Gastroesophageal sphincter (tissue), 3 donors: ENCODE measurements around the gene ZFP14.

ENCODE experiments used
- CTCF ChIP-seq, 4 experiments: fragments of 200-600 bp in 2 of 4; fragments of 450-650 bp in 2 of 4; sonication (generic) in 1 of 4; IDR thresholded peaks; one replicate each; pipeline ENCODE4 v1.5.1; 2017 to 2019; ENCODE audit warnings: antibody characterized with exemption in 4 of 4, mild to moderate bottlenecking in 2 of 4, moderate library complexity in 2 of 4
- POLR2A ChIP-seq, 2 donors: fragments of 450-650 bp; IDR thresholded peaks; one replicate each; pipeline ENCODE4 v1.6.1; 2017; ENCODE audit warnings: antibody characterized with exemption in 2 of 2, mild to moderate bottlenecking in 2 of 2, moderate library complexity in 1 of 2

GRCh38 chr19:36404498-36404897 is 25.5 kb upstream of the ZFP14 start:
- TF ChIP-seq CTCF (IDR thresholded peaks at IDR 0.05) (no peak), POLR2A (IDR thresholded peaks at IDR 0.05) (no peak)
